GM19395 (cell line): ENCODE measurements around the gene FARSB.

Experiments
- ATAC-seq: cut with Tn5 transposase; IDR thresholded peaks from one replicate; pipeline ENCODE4 v1.9.1; 2021; ENCODE audit warnings: mild to moderate bottlenecking, moderate library complexity; ENCODE audit not compliant: unreplicated experiment

Gene FARSB

DNA sequence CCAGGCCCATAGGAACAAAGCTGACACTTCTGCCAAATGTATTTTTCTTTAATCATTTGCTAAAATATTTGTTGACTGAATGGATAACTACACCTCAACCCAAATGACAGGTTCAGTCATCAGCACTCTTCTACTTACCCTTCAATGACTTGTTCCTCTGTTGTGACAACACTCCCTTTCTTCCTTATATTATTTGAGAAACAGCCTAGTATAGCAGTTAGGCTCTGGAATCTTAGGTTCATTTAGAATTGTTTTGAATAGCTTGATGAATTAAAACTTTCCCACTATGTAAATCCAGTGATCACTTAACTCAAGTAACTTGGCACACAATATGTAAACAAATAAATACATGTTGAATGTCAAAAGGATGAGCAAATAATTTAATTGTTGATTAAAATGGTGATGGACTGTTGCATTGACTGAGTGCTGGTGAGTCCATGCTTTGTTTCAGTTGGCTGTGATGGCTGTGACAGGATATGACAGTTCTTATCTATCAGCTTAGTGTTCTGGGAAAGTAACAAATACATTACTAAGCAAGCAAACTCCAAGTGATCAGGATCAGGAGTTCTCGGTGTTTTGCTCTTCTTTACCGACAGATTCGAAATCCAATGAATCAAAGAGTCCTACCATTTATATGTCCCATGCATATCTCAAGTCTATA lies 12.7 kb upstream of the FARSB start:
- no peak for ATAC-seq

DNA sequence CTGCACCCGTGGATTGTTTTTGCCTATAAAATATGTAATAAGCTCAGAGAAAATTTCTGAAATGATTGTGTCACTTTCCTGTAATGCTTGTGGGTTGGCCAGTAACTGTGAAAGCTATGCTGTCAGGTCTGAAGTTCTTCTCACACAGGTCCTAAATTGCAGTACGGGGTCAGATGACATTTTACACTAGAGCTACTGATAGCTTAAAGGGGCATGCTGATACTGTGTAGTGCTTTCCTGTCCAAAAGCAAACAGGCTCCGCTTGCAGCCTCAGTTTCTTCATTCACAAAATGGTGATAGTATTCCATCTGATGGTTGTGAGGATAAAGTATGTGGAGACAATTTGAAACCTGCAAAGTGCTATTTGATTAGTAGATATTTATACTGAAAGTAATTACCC lies 7.6 kb upstream of the FARSB start:
- no peak for ATAC-seq

DNA sequence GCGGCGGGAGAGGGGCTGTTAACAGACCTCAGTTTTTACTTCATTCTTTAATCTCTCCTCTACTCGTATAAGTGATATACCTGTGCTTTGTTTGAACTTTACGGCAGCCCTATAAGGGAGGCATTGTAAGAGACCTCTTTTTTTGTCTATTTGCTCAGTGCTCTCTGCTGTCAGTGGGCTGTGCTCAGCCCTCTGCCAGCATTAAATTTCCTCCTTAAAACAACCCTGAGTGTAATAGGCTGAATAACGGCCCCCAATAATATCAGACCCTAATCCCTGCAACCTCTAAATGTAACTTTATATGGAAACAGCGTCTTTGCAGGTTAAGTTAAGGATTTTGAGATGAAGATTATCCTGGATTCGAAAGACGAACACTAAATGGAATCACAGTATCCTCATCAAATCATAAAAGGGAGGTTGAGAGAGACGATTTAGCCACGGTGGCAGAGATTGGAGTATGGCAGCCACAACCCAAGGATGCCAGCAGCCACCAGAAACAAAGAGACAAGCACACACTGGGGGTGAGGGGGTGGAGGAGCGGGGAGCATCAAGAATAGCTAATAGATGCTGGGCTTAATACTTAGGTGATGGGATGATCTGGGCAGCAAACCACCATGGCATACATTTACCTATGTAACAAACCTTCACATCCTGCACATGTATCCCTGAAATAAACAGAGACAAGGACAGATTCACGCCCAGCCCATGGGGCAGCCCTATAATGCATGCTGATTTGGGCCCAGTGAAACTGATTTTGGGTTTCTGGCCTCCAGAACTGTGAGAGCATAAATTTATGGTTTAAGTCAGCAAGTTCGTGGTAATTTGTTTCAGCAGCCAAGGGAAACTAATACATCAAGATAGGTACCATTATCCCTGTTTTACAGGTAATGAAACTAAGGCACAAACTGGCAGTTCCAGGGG lies 894 bp upstream of the FARSB start:
- ATAC-seq: peak; percentile 34

DNA sequence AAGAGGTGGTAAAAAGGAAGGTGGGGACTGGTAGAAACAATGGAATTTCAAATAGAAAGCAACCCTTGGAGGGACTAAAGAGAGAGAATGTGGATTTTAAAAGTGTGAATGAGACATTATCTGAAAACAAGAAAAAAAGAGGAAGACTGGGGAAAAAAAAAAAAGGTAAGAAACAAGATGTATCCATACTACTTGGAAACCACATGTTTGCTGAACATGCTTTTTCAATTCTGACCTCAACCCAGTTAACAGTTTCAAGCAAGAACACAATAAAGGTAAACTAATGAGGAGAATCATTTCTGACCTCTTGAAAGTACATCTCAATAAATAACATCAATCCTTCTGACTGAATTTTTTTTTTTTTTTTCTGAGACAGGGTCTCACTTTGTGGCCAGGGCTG lies 2.6 kb downstream of the FARSB start:
- ATAC-seq: no peak

DNA sequence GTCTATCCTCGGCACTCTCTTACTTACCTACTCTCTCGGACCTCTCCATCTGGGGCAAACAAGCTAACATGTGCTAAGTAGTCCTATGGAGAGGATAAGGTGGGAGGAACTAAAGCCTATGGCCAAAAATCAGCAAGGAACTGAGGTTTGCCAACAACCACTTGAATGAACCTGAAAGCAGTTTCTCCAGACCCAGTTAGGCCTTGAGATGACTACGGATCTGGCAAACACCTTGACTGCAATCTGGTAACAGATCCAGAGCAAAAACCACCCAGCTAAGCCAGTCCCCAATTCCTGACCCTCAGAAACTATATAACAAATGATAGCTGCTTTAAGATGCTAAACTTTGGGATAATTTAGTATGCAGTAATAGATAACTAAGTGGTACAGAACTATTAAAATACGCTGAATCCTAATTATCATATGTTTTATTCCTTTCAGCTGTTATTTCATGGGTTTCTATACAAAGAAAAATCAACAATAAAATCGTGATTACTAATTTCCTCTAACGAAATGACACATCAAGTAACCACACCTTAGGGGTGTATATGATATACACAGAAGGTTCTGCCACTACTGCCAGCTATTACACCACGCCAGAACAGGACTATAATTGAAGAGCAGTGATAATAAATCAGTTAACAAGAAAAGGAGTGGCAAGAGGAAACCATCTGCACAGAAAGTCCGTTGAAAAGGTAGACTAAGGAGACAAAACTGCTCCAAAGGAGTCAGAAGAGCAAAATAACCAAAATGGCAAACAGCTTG lies 3.2 kb downstream of the FARSB start:
- ATAC-seq: no peak

DNA sequence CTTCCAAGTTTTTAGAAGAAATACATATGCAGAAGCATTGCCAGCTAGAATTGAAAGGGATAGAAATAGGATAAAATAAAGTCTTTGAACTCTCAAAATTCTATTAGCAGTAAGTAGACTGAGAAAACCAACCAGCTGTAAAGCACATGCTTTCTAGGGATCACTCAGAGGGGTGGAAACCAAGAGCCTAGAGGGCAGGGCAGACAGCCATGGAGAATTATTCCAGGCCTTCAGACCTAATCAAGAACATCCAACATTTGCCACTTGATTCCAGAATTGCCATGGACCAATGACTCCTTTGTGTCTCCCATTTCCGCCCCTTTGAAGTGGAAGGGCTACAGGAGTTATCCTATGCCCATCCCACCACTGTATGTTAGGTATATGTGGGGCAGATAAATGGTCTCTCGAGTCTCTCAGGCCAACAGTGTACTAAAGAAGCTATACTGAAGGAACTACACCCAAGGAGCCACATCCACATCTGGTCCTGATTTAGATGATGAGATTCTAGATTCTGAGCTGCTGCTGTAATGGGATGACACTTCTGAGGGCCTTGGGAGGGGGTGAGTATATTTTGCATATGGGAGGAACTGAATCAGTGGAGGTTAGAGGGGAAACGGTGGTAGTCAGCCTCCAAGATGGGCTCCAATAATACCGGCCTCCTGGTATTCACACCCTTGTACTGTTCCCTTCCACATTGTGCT lies 4.0 kb downstream of the FARSB start:
- no peak for ATAC-seq

DNA sequence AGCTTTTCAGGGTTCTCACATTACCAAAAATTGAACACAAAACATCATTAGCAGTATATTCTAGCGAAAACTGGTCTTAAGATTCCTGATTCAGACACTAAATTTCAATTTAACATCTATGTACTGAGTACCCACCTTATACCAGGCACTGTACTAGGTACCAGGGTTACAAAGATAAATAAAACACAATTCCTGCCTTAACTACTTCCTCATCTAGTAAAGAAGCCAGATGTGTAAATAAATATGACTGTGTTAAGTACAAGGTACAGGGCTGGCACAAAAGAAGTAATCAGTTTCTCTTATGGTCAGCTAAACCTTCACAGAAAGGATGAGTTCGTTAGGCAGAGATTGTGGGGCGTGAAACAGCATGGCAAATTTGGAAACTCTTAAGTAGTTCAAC lies 6.1 kb downstream of the FARSB start:
- ATAC-seq: no peak

- ATAC-seq: no peak
These were observed 9.9 kb downstream of the FARSB start for GRCh38 chr2:222646008-222646407.

DNA sequence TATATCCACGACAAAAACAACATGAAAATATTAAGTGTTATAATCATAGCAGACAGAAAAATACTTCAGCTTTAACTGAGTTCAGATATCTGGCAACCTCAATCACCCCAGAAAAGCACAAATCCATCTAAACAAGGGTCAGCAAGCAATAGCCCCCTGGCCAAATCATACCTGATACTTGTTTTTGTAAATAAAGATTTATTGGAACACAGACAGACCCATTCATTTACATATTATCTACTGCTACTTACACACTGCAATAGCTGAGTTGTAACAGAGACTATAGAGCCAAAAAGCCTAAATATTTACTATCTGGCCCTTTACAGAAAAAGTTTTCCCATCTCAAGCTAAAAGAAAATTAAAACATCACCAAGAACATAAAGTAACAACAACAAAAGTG lies 12.8 kb downstream of the FARSB start:
- no peak for ATAC-seq

DNA sequence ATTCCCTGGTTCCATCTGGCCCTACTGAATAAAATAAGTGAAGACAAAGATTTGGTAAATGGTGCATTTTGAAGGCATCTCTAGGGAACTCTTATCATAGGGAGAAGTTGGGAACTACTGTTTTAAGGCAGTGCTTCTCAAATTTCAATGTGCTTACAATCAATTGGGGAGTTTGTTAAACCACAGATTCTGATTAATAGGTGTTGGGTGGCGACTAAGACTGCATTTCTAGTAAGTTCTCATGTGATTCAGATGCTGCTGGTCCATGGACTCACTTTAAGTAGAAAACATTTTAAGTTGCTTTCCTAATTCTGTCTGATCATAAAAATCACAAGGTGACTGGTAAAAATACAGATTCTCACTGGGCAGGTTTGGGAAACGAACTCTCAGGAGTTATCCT lies 14.6 kb downstream of the FARSB start:
- no peak for ATAC-seq

GRCh38 chr2:222637067-222637466 lies 18.8 kb downstream of the FARSB start:
- no peak for ATAC-seq

DNA sequence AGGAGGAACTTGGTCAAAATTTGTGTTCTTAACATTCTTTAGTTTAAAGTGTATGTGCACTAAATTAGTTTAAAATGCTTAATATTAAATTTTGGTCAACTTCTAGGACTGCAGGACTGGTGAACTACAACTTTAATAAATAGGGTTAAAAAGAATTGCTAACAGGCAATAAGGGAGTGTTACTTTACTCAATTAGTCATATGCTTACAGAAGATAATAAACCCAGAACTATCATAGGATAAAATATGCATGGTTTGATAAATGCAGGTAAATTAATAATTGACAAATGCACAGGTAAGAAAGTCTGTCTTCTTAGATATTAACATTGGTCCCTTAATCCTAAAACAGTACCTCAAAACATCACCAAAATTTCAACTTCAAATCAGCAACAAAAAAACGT lies 20.6 kb downstream of the FARSB start:
- no peak for ATAC-seq

DNA sequence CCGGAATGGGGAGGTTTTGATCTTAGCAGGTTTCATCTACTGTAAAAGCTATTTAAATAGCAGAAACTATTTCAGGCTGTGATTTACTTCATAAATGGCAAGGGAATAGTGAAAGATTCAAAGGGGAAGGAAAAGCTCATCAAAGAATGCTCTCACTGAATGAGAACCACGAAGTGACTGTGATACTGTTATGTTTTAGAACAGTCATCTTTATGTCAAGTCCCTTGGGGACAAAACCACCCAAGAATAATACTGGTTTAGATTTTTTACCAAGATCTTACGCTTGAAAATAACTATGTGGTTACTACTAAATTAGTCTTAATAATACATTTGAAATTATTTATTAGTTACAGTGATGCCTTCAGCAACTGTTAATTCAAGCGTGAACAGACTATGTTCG lies 28.1 kb downstream of the FARSB start:
- ATAC-seq: no peak

DNA sequence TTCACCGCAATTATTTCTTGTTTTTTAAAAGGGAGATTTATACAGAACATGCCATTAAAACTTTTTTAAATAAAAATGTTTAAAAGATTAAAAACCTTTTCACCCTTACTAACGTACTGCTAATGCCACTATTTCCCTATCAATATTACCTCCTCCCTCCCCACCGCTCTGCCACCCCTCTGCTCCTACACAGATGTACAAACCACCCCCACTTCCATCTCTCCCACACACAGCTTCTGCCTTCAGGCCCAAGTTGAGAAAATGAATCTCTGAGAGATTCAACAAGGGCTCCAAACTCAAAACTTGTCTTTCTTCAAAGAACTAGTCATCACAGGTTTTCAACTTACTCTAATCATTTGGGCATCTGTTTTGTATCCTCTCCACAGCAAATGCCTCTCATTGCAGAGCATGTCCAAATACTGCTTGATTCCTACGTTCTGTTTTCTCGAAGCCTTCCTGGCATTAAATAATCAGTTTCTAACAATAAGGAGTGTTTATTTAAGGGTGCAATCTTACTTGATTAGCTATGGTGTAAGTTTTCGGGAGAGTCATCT lies 32.1 kb downstream of the FARSB start:
- ATAC-seq: no peak

GRCh38 chr2:222622910-222623309 lies 33.0 kb downstream of the FARSB start:
- ATAC-seq: no peak

- ATAC-seq: no peak
These were observed 34.0 kb downstream of the FARSB start for GRCh38 chr2:222621893-222622292.

DNA sequence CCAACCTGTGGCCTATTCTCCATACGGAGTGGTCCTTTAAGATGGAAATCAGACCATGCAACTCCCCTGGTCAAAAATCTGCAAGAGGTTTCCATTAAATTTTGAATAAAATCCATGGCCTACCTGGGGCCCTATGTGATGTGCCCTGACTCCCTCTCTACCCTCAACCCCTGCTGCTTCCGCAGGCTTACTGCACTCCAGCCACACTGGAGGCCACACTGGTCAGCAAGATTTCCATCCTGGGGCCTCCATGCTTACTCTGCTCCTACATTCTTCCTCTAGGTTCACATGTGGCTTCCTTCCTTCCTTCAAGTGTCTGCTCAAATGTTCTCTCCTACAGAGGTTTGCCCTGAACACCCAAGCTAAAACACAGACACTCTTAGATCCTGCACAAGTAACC lies 40.6 kb downstream of the FARSB start:
- no peak for ATAC-seq

GRCh38 chr2:222613715-222614331 lies 42.1 kb downstream of the FARSB start:
- peak; percentile 93 for ATAC-seq

GRCh38 chr2:222611684-222612083 lies 44.2 kb downstream of the FARSB start:
- no peak for ATAC-seq

GRCh38 chr2:222610746-222611145 lies 45.1 kb downstream of the FARSB start:
- no peak for ATAC-seq
